ENCODE results near the gene BCL7C. TPM values are rescaled to one million over a fixed set of nuclear protein-coding genes. Genes with fewer than 3 reads are reported as not detected.

The BCL7C gene
- total and polyA plus RNA-seq, 7 donors, result 13.9 to 40.9 (median 18.1) TPM

GRCh38 chr16:30843501-30843900, 50.4 kb downstream of the BCL7C start:
- Histone ChIP-seq H3K4me3 (no peak overlapping the region), H3K27me3 (ENCODE audit: insufficient read depth in 3 of 3, low read length in 2 of 3) (no peaks in the 10 kb centered on the region), H3K27ac (no peak overlapping the region), H3K9me3 (no peaks in the 10 kb centered on the region), H3K4me1 (peaks cover 10% of the 10 kb centered on the region), H3K36me3 (ENCODE audit: insufficient read depth in 1 of 2, low read depth in 1 of 2) (no peaks in the 10 kb centered on the region)
- intact Hi-C loops (cut with DNase I), result loop anchor here in 1 of 2 donors (5.0 kb wide), 1 partner anchor 34 kb away; no protein-coding TSS in a partner anchor
- TF ChIP-seq CTCF (IDR thresholded peaks at IDR 0.05), result no peak
- ATAC-seq, result no peak
- DNase-seq, result no peak
- WGBS, 3 donors, result 79 to 86% (median 86%) methylated on average over 5 of the region's 5 CpGs

GRCh38 chr16:30842971-30843370, 50.9 kb downstream of the BCL7C start:
- Histone ChIP-seq H3K9me3 (no peaks in the 10 kb centered on the region), H3K27ac (no peak overlapping the region), H3K36me3 (ENCODE audit: insufficient read depth in 1 of 2, low read depth in 1 of 2) (no peaks in the 10 kb centered on the region), H3K27me3 (ENCODE audit: insufficient read depth in 3 of 3, low read length in 2 of 3) (no peaks in the 10 kb centered on the region), H3K4me1 (peaks cover 10% of the 10 kb centered on the region), H3K4me3 (no peak overlapping the region)
- TF ChIP-seq CTCF (IDR thresholded peaks at IDR 0.05), result no peak
- DNase-seq (no peak), ATAC-seq (no peak)
- WGBS, 3 donors, result 93 to 95% (median 93%) methylated on average over 4 of the region's 4 CpGs
- intact Hi-C loops (cut with DNase I), result loop anchor here in 1 of 2 donors (5.0 kb wide), 1 partner anchor 34 kb away; no protein-coding TSS in a partner anchor

GRCh38 chr16:30841332-30841731, 52.5 kb downstream of the BCL7C start:
- WGBS, 3 donors, result 96 to 97% (median 96%) methylated on average over 9 of the region's 9 CpGs
- no peak overlapping the region for H3K4me3 ChIP-seq
- ATAC-seq, result no peak
- H3K27me3 ChIP-seq (ENCODE audit: insufficient read depth in 3 of 3, low read length in 2 of 3), result no peaks in the 10 kb centered on the region
- no peaks in the 10 kb centered on the region for H3K9me3 ChIP-seq
- H3K4me1 ChIP-seq, result peaks cover 10% of the 10 kb centered on the region
- intact Hi-C loops (cut with DNase I), result loop anchor here in 1 of 2 donors (5.0 kb wide), 1 partner anchor 36 kb away; no protein-coding TSS in a partner anchor
- H3K36me3 ChIP-seq (ENCODE audit: insufficient read depth in 1 of 2, low read depth in 1 of 2), result no peaks in the 10 kb centered on the region
- no peak for TF ChIP-seq CTCF (IDR thresholded peaks at IDR 0.05)
- DNase-seq, result no peak
- H3K27ac ChIP-seq, result no peak overlapping the region

DNA sequence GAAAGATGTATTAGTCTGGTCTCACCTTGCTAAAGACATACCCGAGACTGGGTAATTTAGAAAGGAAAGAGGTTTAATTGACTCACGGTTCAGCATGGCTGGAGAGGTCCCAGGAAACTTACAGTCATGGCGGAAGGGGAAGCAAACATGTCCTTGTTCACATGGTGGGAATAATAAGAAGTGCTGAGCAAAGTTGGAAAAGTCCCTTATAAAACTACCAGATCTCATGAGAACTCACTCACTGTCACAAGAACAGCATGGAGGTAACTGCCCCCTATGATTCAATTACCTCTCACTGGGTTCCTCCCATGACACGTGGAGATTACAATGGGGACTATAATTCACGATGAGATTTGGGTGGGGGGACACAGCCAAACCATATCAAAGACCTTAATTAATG, 53.3 kb downstream of the BCL7C start:
- H3K4me1 ChIP-seq, result peaks cover 9% of the 10 kb centered on the region
- intact Hi-C loops (cut with DNase I), result loop anchor here in 1 of 2 donors (5.0 kb wide), 1 partner anchor 37 kb away; no protein-coding TSS in a partner anchor
- no peaks in the 10 kb centered on the region for H3K9me3 ChIP-seq
- H3K4me3 ChIP-seq, result no peak overlapping the region
- TF ChIP-seq CTCF (IDR thresholded peaks at IDR 0.05), result no peak
- H3K36me3 ChIP-seq (ENCODE audit: insufficient read depth in 1 of 2, low read depth in 1 of 2), result no peaks in the 10 kb centered on the region
- ATAC-seq (no peak), DNase-seq (no peak)
- no peaks in the 10 kb centered on the region for H3K27me3 ChIP-seq (ENCODE audit: insufficient read depth in 3 of 3, low read length in 2 of 3)
- no peak overlapping the region for H3K27ac ChIP-seq
- WGBS, 3 donors, result 84 to 88% (median 87%) methylated on average over 5 of the region's 5 CpGs

Measured in psoas muscle (tissue), 8 donors.